GDM1 (cell line): Measurements from ENCODE around the gene RBM41.

ENCODE experiments used
- DNase-seq: peaks from one replicate; lab custom pipeline; 2025; lab: John Stamatoyannopoulos, UW

RBM41 gene

GRCh38 chrX:107029752-107030151 lies 88.9 kb downstream of the RBM41 start:
- DNase-seq = no peak

- DNase-seq = no peak
Observed at GRCh38 chrX:107025545-107025944, 93.1 kb downstream of the RBM41 start.

- no peak for DNase-seq
Observed at GRCh38 chrX:107014936-107015335, 103.7 kb downstream of the RBM41 start.
